ENCODE data around the gene ENPP3. TPM values are rescaled to one million over a fixed set of nuclear protein-coding genes. Genes with fewer than 3 reads are reported as not detected.

ENPP3 gene
- total and polyA plus RNA-seq, 10 of the 15 experiments (the other 5 are each of a cell fraction or from before 2014, with no cell fraction given): 0.01 TPM; not detected in 9

DNA sequence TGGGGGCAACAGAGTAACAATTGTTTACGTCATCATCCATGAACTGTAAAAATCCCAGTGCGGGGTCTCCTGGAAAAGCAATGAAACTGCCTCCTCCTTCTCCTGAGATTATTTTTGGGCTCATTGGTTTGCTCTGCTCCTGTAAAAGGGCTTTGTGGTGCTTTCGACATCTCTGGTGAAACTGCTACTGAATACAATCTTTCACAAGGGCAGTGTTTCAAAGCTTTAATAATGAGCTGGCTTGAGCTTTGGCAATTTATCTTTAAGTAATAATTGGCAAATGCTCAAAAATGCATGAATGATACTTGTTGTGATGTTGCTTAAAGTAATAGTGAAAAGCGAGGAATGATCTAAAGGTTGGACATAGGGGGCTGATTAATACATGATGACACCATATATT, 127.2 kb downstream of the ENPP3 start:
- no peaks in the 10 kb centered on the region for H3K27me3 ChIP-seq (replicated peaks in 1 of 2; ENCODE audit: control insufficient read depth in 2 of 2, insufficient read depth in 2 of 2, low read length in 1 of 2)
- H4K20me1 ChIP-seq (ENCODE audit: control insufficient read depth, insufficient read depth): no peaks in the 10 kb centered on the region
- WGBS (ENCODE audit: insufficient coverage, insufficient replicate concordance, low lambda C conversion rate, missing lambda C conversion rate): 43% methylated on average over 4 of the region's 4 CpGs
- no peak for DNase-seq (ENCODE audit: low read depth, low spot score)
- ATAC-seq: no peak
- H3K9me3 ChIP-seq (replicated peaks; ENCODE audit: control insufficient read depth, insufficient read depth, low read length): no peaks in the 10 kb centered on the region
- RAD21 ChIA-PET (ENCODE audit: unreplicated experiment): no interaction called here
- H3K9ac ChIP-seq (ENCODE audit: control insufficient read depth, insufficient read depth, low read length): no peak overlapping the region
- BruUV-seq (replicated peaks): no TSS peak
- no peak overlapping the region for H3K4me3 ChIP-seq
- POLR2A ChIA-PET: no interaction called here
- SMC1A ChIA-PET (ENCODE audit: uncharacterized antibody, unreplicated experiment): no interaction called here
- FAIRE-seq: no peak
- no peaks in the 10 kb centered on the region for H3K4me1 ChIP-seq (ENCODE audit: control insufficient read depth, insufficient read depth, low read length)
- H3K4me2 ChIP-seq (ENCODE audit: control insufficient read depth, insufficient read depth): no peak overlapping the region
- no peak overlapping the region for H2AFZ ChIP-seq (ENCODE audit: control insufficient read depth, low read depth, low read length)
- H3K79me2 ChIP-seq (ENCODE audit: control insufficient read depth, insufficient read depth, low read length): no peaks in the 10 kb centered on the region
- H3K27ac ChIP-seq (ENCODE audit: control insufficient read depth, insufficient read depth): no peak overlapping the region
- CTCF ChIA-PET: no interaction called here
- no peaks in the 10 kb centered on the region for H3K36me3 ChIP-seq (ENCODE audit: control insufficient read depth in 2 of 2, insufficient read depth in 2 of 2, low read length in 1 of 2)
- in situ Hi-C loops (cut with MboI) (no loop called here), intact Hi-C loops (cut with micrococcal nuclease; ENCODE audit: unreplicated experiment) (no loop called here)
- TF ChIP-seq ATF3 (IDR thresholded peaks at IDR 0.05; ENCODE audit: borderline replicate concordance, extremely low read depth, low read depth, low read length) (no peak), RFX5 (IDR thresholded peaks at IDR 0.05; ENCODE audit: low read depth, low read length) (no peak), STAT1 (conservative IDR thresholded peaks at IDR 0.05) (no peak), ZBTB40 (IDR thresholded peaks at IDR 0.05; ENCODE audit: borderline replicate concordance) (no peak), USF1 (IDR thresholded peaks at IDR 0.05; ENCODE audit: borderline replicate concordance, extremely low read length, insufficient read depth, low read depth, low read length) (no peak), NFXL1 (IDR thresholded peaks at IDR 0.05; ENCODE audit: borderline replicate concordance) (no peak), ATF7 (IDR thresholded peaks at IDR 0.05; ENCODE audit: low read depth) (no peak), NR2F1 (conservative IDR thresholded peaks at IDR 0.05) (no peak), NFYA (IDR thresholded peaks at IDR 0.05; ENCODE audit: borderline replicate concordance, low read depth, low read length) (no peak), ZNF592 (IDR thresholded peaks at IDR 0.05) (no peak), ZBED1 (IDR thresholded peaks at IDR 0.05; ENCODE audit: borderline replicate concordance) (no peak), MEF2A (IDR thresholded peaks at IDR 0.05; ENCODE audit: insufficient read depth, low read depth, low read length) (no peak)

Data from GM12878 (cell line).